ENCODE results near the gene SIX2.
A peak's percentile ranks its signal among the peaks of the same experiment; 100 is the strongest.

Gene SIX2

DNA sequence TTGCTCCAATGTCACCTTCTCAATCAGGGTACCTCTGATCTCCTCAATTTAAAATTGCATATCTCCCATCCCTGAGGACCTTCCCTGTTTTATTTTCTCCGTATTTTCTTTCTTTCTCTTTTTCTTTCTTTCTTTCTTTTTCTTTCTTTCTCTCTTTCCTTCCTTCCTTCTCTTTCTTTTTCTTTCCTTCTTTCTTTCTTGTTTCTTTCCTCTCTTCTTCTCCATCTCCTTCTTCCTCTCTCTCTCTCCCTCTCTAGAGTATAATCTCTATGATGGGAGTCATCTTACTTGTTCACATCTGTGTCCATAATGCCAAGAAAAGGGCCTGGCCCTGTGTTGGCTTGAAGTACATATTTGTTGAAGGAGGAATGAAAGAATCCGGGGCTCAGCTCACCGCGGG lies 21.3 kb upstream of the SIX2 start:
- Mint-ChIP-seq H3K27ac (no peak overlapping the region), H3K4me1 (no peaks in the 10 kb centered on the region), H3K9me3 (no peaks in the 10 kb centered on the region), H3K36me3 (no peaks in the 10 kb centered on the region), H3K4me3 (no peak overlapping the region), H3K27me3 (peaks cover 6% of the 10 kb centered on the region)

DNA sequence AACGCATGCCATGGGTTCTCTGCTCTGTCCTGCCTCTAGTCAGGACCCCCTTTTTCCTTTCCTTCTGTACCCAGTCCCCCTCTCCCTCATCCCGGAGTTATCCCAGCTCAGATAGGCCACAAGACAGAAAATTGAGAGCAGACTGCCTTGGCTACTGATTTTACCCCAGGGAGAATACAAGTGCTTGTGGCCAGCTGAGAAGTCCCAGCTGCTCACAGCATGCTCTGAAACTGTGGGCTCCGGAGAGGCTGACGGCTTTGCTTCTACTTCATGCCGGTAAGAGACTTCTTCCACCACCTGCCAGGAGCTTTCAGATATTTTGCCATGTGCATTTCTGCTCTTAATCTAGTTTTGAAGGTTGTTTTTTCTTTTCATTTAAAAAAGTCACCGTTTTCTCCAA lies 20.0 kb upstream of the SIX2 start:
- no peaks in the 10 kb centered on the region for H3K9me3 Mint-ChIP-seq
- no peaks in the 10 kb centered on the region for H3K36me3 Mint-ChIP-seq
- peaks cover 6% of the 10 kb centered on the region for H3K27me3 Mint-ChIP-seq
- no peak overlapping the region for H3K4me3 Mint-ChIP-seq
- H3K27ac Mint-ChIP-seq, result no peak overlapping the region
- H3K4me1 Mint-ChIP-seq, result no peaks in the 10 kb centered on the region

DNA sequence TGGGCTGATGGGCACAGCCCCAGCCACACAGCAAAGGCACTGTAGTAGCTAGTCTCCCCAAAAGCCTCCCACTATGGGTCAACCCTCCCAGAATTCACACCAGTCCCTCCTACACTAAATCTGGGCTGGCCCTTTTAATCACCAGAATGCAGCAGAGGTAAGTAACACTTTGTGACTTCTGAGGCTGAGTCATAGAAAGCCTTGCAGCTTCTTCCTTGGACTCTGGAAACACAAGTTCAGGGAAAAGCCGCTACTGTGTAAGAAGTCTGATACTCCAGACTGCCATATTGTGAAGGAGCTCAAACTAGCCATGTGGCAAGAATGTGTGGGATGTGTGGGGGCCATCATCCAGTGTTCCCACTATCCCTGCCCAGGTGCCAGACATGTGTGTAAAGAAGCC lies 19.0 kb upstream of the SIX2 start:
- Mint-ChIP-seq H3K4me3 (no peak overlapping the region), H3K9me3 (no peaks in the 10 kb centered on the region), H3K36me3 (no peaks in the 10 kb centered on the region), H3K27ac (no peak overlapping the region), H3K27me3 (peaks cover 4% of the 10 kb centered on the region), H3K4me1 (no peaks in the 10 kb centered on the region)

DNA sequence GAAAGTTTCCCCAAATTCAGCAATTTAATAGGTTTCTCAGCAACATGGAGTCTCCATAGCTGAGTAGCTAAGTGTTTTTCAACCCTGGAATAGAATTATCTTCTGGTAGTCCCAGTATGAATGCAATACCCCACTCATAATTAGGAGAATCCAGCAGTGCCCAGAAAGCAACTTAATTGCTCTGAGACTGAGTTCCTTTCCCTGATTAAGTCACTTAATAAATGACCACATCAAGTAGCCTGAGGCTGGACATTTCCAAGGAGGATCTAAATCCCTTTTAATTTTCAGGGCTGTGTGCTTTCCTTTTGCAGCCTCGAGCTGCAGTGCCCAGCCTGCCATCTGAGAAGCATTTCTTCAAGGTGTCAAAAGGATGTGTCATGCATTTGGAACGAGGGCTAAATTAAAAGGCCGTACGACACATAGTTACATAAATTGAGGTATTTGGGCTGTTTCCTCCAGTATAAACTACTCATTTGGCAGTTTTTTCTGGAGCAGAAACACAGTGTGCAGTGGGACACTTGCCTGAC lies 17.7 kb upstream of the SIX2 start:
- H3K9me3 Mint-ChIP-seq, result no peaks in the 10 kb centered on the region
- H3K27ac Mint-ChIP-seq, result no peak overlapping the region
- H3K4me3 Mint-ChIP-seq, result no peak overlapping the region
- no peaks in the 10 kb centered on the region for H3K36me3 Mint-ChIP-seq
- H3K27me3 Mint-ChIP-seq, result peaks cover 8% of the 10 kb centered on the region
- no peaks in the 10 kb centered on the region for H3K4me1 Mint-ChIP-seq

DNA sequence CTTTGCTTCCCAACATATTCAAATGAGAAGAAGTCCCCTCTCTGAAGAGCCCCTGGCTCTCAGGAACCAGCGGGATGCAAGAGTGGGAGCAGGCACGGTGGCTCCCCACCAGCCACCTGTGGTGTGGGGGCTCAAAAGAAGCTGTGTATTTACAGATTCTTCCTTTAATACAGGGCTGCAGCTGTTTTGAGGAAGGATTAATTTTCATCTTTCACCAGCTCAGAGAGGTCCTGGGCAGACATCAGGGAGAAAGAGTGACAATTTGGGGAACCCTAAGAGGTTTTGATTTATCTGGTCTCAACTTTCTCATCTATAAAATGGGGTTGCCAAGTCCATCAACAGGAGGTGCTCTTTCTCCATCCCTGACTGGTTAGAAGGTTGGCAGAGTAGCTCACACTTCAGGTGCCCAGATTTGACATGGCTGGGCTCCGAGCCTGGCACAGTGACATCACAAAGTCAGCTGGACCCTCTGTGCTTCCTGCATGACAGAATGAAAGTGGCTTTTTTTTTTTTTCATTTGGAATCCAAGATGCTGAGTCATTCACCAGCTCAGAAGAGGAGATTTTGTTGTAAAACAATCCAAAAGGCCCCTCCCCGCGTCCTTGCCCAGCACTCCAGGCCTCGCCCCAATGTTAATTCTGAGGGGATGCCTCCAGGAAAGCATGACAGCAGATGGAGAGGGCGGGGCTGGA lies 15.5 kb upstream of the SIX2 start:
- H3K27ac Mint-ChIP-seq, result no peak overlapping the region

DNA sequence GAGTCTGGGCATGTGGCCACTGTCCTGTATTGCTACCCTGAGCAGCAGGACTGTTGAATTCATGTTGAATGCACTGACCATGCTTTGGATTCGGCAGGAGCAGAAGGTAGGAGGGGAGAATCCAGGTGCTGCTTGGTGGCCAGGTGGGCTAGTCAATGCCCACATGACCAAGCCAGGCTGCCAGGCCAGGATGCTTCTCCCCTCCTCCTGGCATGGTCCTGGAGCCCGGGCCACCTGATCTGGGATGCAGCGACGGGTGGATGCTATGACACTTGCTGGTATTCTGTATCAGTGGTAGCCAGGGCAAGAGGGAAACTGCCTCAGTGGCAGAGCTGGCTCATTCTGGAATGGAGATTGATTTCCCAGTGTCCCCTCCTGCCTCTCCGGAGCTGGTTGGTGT lies 14.8 kb upstream of the SIX2 start:
- H3K36me3 Mint-ChIP-seq, result no peaks in the 10 kb centered on the region
- H3K4me1 Mint-ChIP-seq, result no peaks in the 10 kb centered on the region
- no peak overlapping the region for H3K27ac Mint-ChIP-seq
- no peak overlapping the region for H3K4me3 Mint-ChIP-seq
- peaks cover 7% of the 10 kb centered on the region for H3K27me3 Mint-ChIP-seq
- H3K9me3 Mint-ChIP-seq, result no peaks in the 10 kb centered on the region

More for the DNA sequence above, 15.5 kb upstream of the SIX2 start:
- Mint-ChIP-seq H3K27me3 (peaks cover 5% of the 10 kb centered on the region), H3K4me1 (no peaks in the 10 kb centered on the region), H3K4me3 (no peak overlapping the region), H3K36me3 (no peaks in the 10 kb centered on the region), H3K9me3 (no peaks in the 10 kb centered on the region)

DNA sequence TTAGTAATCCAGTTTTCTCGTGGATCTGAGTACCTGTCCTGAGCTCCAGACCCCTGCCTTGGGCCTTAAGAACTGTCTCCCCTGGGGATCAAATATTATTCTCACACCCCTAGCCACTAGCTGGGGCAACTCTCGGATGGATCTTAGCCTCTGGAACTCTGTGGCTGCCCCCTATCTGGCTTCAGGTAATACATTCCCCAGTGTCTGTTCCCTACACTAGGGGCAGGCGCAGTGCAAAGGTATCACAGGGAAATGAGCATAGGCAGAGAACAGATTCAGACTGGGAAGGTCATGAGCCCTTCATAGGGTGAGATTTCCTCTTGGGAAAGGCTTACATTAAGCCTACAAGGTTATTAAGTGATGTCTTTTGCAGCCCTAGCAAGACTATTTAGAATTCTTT lies 11.2 kb upstream of the SIX2 start:
- Mint-ChIP-seq H3K36me3 (no peaks in the 10 kb centered on the region), H3K27me3 (peaks cover 18% of the 10 kb centered on the region), H3K27ac (no peak overlapping the region), H3K4me3 (no peak overlapping the region), H3K9me3 (no peaks in the 10 kb centered on the region), H3K4me1 (no peaks in the 10 kb centered on the region)

DNA sequence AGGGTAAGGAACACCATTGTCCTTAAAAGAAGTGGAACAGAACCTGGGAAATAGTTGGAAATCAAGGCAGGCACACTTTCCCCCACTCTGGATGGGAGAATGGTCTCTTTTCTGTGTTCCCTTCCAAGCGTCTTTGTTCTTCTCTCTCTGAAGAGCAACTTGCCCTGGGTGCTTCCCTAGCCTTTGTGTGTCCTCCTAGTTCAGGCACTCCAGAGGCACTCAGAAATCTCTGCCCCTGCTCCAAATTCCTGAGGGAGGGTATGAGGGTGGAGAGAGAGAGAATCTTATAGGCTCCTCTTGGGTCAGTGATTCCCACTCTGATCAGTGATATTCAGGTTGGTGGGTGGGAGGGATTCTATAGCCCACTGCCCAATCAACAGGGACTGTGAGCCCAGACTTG lies 8.8 kb upstream of the SIX2 start:
- H3K27ac Mint-ChIP-seq, result no peak overlapping the region
- peaks cover 28% of the 10 kb centered on the region for H3K27me3 Mint-ChIP-seq
- no peak overlapping the region for H3K4me3 Mint-ChIP-seq
- no peaks in the 10 kb centered on the region for H3K9me3 Mint-ChIP-seq
- H3K4me1 Mint-ChIP-seq, result peaks cover 4% of the 10 kb centered on the region
- H3K36me3 Mint-ChIP-seq, result no peaks in the 10 kb centered on the region

DNA sequence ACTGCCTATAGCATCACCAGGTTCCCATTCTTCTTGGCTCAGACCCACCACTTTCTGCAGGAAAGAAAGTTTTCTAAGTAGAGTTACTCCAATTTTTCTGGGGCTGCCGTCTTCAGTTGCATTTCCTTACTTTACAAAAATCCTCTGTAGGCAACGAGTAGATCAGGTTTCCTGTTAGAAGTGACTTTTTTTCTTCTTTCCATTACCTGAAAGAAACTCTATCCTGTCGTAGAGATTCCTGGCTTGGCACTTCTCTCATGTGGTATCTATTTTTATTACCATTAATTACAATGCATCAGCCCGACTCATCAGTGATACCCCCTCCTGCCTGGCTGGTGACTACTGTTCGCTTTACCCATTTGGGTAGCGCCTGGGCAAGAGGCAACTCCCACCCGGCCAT lies 5.6 kb upstream of the SIX2 start:
- H3K9me3 Mint-ChIP-seq, result no peaks in the 10 kb centered on the region
- no peak overlapping the region for H3K4me3 Mint-ChIP-seq
- H3K4me1 Mint-ChIP-seq, result peaks cover 14% of the 10 kb centered on the region
- H3K36me3 Mint-ChIP-seq, result no peaks in the 10 kb centered on the region
- no peak overlapping the region for H3K27ac Mint-ChIP-seq
- peaks cover 45% of the 10 kb centered on the region for H3K27me3 Mint-ChIP-seq

DNA sequence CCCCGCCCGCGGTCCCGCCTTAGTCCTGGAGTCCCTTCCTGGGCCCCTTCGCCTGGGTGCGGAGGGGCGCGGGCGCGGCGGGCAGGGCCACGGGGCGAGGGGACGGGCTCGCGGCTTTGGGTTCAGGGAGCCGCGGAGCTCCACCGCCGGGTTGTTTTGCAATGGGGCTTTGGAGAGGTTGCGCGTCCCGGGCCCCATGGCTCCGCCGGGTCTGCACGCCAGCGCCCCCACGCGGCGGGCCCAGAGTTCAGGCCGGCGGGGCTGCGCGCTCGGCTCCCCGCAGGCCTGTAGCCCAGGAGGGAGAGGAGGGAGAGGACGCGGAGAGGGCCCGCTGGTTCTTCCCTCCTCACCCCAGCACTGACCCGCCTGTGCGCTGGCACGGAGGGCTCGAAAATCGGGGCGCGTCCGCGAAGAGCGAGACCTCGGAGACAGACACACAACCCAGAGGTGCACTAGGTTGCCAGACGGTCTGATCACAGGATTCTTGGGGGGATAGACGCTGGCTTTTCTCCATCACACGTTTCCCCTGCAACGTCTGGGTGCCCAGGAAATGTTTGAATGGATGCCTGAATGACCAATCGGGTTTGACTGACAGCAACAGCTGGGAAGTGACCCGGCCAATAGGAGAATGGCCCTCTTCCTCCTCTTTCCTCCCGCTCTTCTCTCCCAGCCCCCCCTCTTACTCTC lies 4.9 kb upstream of the SIX2 start:
- Mint-ChIP-seq H3K27me3 (peaks cover 43% of the 10 kb centered on the region), H3K4me1 (peaks cover 14% of the 10 kb centered on the region), H3K27ac (no peak overlapping the region), H3K4me3 (no peak overlapping the region), H3K36me3 (no peaks in the 10 kb centered on the region), H3K9me3 (no peaks in the 10 kb centered on the region)

DNA sequence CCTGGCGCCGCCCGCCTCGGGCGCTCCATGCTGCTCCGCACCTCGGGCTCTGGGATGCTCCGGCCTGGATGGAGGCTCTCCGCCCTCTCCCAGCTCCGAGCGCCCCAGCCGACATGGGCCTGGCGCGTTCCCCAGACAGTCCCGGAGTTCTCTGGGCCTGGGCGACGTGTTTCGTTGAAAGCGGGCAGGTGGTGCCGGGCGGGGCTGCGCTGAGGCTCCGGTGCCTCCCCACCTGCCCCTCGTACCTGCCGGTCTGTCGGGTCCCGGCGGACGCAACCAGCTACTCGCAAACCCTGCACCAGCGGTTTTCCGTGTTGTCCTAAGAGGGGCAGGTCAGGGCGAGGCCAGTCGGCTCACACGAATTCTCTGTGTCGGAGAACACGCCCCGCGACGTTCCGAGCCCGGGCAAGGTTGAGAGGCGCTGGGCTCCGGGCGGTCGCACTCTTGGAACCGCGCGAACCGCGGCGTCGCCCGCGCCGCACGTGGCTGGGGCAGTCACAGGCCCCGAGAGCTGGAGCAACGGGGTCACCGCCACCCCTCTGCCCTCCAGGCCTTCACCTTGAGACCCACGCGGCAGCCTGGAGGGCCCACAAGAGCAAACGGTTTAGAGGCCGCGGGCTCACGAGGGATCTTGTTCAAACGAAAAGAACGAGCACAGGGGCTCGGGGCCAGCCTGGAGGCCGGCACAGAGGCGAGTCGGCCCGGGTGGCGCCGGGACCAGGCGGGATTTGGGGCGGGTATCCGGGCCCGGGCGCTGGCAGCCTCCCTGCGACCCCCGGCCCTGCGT lies 4.2 kb upstream of the SIX2 start:
- no peaks in the 10 kb centered on the region for H3K9me3 Mint-ChIP-seq
- H3K4me3 Mint-ChIP-seq, result no peak overlapping the region
- no peak overlapping the region for H3K27ac Mint-ChIP-seq

DNA sequence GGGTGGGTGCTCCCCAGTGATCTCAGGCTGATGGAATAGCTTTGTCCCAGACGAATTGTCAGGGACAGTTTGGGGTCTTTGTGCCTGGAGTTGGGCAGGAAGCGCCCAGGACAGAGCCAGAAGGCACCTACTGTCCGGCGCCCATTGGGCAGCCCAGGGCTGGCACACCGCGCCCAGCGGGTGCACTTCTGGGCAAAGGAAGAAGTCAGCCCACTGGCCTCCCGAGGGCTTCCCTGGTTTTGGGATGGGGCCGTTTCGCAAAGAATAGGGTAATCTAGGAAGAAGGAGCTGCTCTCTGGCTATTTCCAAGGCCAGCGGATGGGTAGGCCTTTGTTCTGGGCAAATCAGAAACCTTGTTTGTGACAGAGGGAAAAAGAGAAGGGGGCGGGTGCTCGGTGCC lies 3.5 kb upstream of the SIX2 start:
- Mint-ChIP-seq H3K4me3 (peak overlapping the region; percentile 26), H3K4me1 (peaks cover 18% of the 10 kb centered on the region), H3K9me3 (no peaks in the 10 kb centered on the region), H3K36me3 (no peaks in the 10 kb centered on the region), H3K27me3 (peaks cover 46% of the 10 kb centered on the region), H3K27ac (no peak overlapping the region)

More for the DNA sequence above, 4.2 kb upstream of the SIX2 start:
- Mint-ChIP-seq H3K36me3 (no peaks in the 10 kb centered on the region), H3K27me3 (peaks cover 43% of the 10 kb centered on the region), H3K4me1 (peaks cover 14% of the 10 kb centered on the region)

DNA sequence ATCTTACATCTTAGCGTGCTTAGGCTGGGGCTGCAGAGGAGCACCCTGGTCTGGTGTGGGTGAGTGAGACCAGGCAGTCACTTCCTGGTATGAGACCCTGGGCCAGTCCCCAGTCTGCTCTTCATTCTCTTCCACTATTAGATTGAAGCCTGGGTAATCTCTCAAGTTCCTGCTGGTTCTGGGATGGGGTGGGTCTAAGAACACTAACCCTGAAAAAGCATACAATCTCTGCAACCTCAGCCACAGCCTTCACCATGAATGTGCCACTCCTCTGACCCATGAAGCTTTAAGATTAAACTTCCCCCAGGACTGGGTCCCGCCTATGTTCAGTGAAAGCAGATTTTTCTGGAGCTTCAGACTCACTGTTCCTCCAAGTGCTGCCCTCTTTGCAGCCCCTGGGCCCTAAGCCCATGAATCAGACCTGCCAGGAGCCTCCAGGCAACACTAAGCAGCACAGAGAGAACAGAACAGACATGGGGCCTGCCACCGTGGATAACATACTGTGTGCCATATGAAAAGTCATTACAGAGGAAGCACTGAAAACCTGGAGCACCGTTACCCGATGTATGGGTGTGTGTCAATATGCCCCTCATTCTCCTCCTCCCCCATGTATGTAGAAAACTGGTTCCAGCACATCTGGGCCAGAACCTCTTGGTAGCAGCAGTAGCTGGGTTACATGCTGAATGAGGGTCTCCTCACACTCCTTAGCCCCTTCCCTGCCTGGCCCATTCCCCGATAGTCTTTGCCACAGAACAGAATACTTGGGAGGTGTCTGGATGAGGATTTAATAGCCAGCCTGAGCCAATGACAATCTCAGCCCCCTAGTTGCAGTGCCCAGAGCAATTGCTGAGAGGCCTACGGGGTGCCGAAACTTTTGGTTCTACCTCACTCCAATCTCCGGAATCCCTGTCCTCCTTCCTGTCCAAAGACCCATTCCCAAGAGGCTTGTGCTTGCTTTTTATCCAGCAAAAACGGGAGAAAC lies 2.7 kb upstream of the SIX2 start:
- H3K27me3 Mint-ChIP-seq, result peaks cover 49% of the 10 kb centered on the region
- H3K9me3 Mint-ChIP-seq, result no peaks in the 10 kb centered on the region
- peak overlapping the region; percentile 20 for H3K4me3 Mint-ChIP-seq
- no peaks in the 10 kb centered on the region for H3K36me3 Mint-ChIP-seq
- no peak overlapping the region for H3K27ac Mint-ChIP-seq
- H3K4me1 Mint-ChIP-seq, result peaks cover 20% of the 10 kb centered on the region

DNA sequence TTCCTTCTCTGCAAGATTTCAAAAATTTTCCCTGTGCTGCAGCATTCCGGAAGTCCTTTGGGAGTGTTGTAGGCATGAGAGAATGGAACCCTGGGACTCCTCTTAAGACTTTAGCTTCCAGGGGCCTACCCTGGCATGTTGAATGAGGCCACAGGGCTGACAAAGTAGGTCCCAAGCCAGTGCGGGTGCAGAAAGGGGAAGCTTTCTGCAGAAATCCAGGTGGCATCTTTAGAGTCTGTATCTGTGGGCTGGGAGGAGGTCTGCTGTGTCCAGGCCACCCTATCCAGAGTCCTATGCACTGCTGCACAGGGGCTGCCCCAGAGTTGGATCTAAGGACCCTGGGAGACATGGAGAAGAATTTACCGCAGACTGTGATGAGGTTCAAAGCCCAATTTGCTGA lies 1.9 kb upstream of the SIX2 start:
- no peaks in the 10 kb centered on the region for H3K9me3 Mint-ChIP-seq
- H3K27me3 Mint-ChIP-seq, result peaks cover 49% of the 10 kb centered on the region
- no peak overlapping the region for H3K4me3 Mint-ChIP-seq
- H3K36me3 Mint-ChIP-seq, result no peaks in the 10 kb centered on the region
- H3K4me1 Mint-ChIP-seq, result peaks cover 25% of the 10 kb centered on the region
- no peak overlapping the region for H3K27ac Mint-ChIP-seq

DNA sequence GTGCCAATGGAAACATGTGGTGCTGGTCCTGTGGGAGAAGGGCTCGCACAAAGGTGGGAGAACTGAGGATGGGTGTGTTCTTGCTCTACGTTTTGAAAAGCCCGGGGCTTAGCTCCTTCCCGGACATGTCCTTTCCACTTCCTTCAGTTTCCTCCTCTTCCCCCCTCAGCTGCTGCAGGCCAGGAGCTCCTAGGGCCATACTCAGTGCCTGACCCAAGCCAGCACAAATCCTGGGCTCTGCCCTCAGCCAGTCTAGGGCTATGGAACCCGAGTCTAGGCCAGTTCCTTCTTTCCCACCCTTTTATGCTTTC lies 1.4 kb upstream of the SIX2 start:
- H3K27me3 Mint-ChIP-seq, result peaks cover 47% of the 10 kb centered on the region
- H3K9me3 Mint-ChIP-seq, result no peaks in the 10 kb centered on the region
- H3K4me1 Mint-ChIP-seq, result peaks cover 25% of the 10 kb centered on the region
- H3K36me3 Mint-ChIP-seq, result no peaks in the 10 kb centered on the region
- no peak overlapping the region for H3K4me3 Mint-ChIP-seq
- no peak overlapping the region for H3K27ac Mint-ChIP-seq

All from activated naive CD4-positive, alpha-beta T cell treated with anti-CD3 and anti-CD28 coated beads, Interleukin-2, amount 50 U/mL, for 24 hours (primary cell).